Fibroblast of mammary gland (primary cell): Measurements from ENCODE around the gene CDK15.
"Not testable (repeated sequence)": the region's sequence is repeated elsewhere in the genome, so short reads cannot be mapped to it uniquely, and the experiment has no call there.

ENCODE experiments used
- DNase-seq: peaks from one replicate; pipeline ENCODE4 v3.0.0-alpha.2; 2010; ENCODE audit warnings: low read depth
- H3K4me3 ChIP-seq: 2 replicates; pipeline ENCODE4 v1.5.1; 2011; ENCODE audit warnings: low read depth, mild to moderate bottlenecking, low read length, moderate library complexity; ENCODE audit not compliant: control insufficient read depth
- CTCF ChIP-seq: conservative IDR thresholded peaks from 2 replicates; pipeline ENCODE4 v1.5.1; 2011; ENCODE audit warnings: low read depth, low read length, inconsistent platforms; ENCODE audit not compliant: control insufficient read depth, insufficient read depth

The CDK15 gene

GRCh38 chr2:201842131-201842860 is 36.0 kb downstream of the CDK15 start:
- no peak overlapping the region for H3K4me3 ChIP-seq
- TF ChIP-seq CTCF, result no peak
- DNase-seq, result no peak

GRCh38 chr2:201844922-201845321 is 38.6 kb downstream of the CDK15 start:
- DNase-seq, H3K4me3 ChIP-seq: not testable (repeated sequence)

- DNase-seq, result peak; percentile 28
- H3K4me3 ChIP-seq, result no peak overlapping the region
- TF ChIP-seq CTCF, result no peak
Measured at GRCh38 chr2:201847481-201847880, 41.1 kb downstream of the CDK15 start.

GRCh38 chr2:201852462-201852861 is 46.1 kb downstream of the CDK15 start:
- DNase-seq, result no peak
- H3K4me3 ChIP-seq, result no peak overlapping the region
- no peak for TF ChIP-seq CTCF

GRCh38 chr2:201852878-201853415 is 46.6 kb downstream of the CDK15 start:
- DNase-seq, result peak; percentile 51
- no peak for TF ChIP-seq CTCF
- H3K4me3 ChIP-seq, result no peak overlapping the region

- DNase-seq, result peak; percentile 98
- TF ChIP-seq CTCF, result no peak
- no peak overlapping the region for H3K4me3 ChIP-seq
Measured at GRCh38 chr2:201854221-201854801, 48.0 kb downstream of the CDK15 start.

- no peak for TF ChIP-seq CTCF
- no peak overlapping the region for H3K4me3 ChIP-seq
- DNase-seq, result peak; percentile 73
Measured at GRCh38 chr2:201854841-201855240, 48.5 kb downstream of the CDK15 start.
